GM21423 (cell line): ENCODE measurements around the gene UCK2.

Experiments
- ATAC-seq: cut with Tn5 transposase; IDR thresholded peaks from one replicate; pipeline ENCODE4 v1.9.1; 2021; ENCODE audit warnings: mild to moderate bottlenecking, moderate library complexity; ENCODE audit not compliant: unreplicated experiment

The UCK2 gene

GRCh38 chr1:165928075-165928731 is 100.8 kb downstream of the UCK2 start:
- ATAC-seq = peak; percentile 51

GRCh38 chr1:165930961-165931360 is 103.5 kb downstream of the UCK2 start:
- no peak for ATAC-seq

- ATAC-seq = no peak
Observed at GRCh38 chr1:165933446-165934170, 106.2 kb downstream of the UCK2 start.

- no peak for ATAC-seq
Observed at GRCh38 chr1:165936542-165936941, 109.1 kb downstream of the UCK2 start.

- no peak for ATAC-seq
Observed at GRCh38 chr1:165937829-165938228, 110.4 kb downstream of the UCK2 start.

GRCh38 chr1:165938844-165939243 is 111.4 kb downstream of the UCK2 start:
- no peak for ATAC-seq

- ATAC-seq = no peak
Observed at GRCh38 chr1:165941531-165941930, 114.1 kb downstream of the UCK2 start.

- no peak for ATAC-seq
Observed at GRCh38 chr1:165942062-165942461, 114.6 kb downstream of the UCK2 start.

GRCh38 chr1:165942927-165943597 is 115.6 kb downstream of the UCK2 start:
- no peak for ATAC-seq

- no peak for ATAC-seq
Observed at GRCh38 chr1:165945911-165946310, 118.5 kb downstream of the UCK2 start.

- no peak for ATAC-seq
Observed at GRCh38 chr1:165947797-165948455, 120.5 kb downstream of the UCK2 start.

- ATAC-seq = no peak
Observed at GRCh38 chr1:165949335-165950130, 122.1 kb downstream of the UCK2 start.

GRCh38 chr1:165954940-165955339 is 127.5 kb downstream of the UCK2 start:
- no peak for ATAC-seq

- ATAC-seq = no peak
Observed at GRCh38 chr1:165958306-165958705, 130.9 kb downstream of the UCK2 start.

GRCh38 chr1:165960136-165960535 is 132.7 kb downstream of the UCK2 start:
- ATAC-seq = no peak

- no peak for ATAC-seq
Observed at GRCh38 chr1:165960881-165961280, 133.5 kb downstream of the UCK2 start.
